HUDEP-2 (cell line): ENCODE measurements around the gene LHX2.

Experiments
- DNase-seq, 76 experiments: peaks; one replicate each; lab custom pipeline; 2025; ENCODE audit not compliant: unreplicated experiment in 76 of 76; lab: John Stamatoyannopoulos, UW

Gene LHX2

DNA sequence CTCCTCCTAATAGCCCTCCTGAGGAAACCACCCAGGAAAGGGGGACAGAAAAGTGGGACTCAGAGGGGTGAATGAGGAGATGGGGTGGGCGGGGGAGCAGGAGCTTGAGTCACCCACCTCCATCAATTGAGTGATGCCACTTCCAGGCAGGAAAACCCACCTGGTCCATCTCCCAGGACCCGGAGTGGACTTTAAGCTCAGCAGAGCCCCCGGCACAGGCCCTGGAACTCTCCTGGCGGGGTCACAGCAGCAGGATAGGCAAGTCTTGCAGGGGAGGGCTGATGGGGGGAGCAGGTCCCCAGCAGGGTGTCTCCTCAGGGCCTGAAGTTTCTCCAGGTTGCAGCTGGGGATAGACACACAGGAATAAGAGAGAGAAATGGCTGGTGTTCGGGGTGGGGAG, 40.8 kb downstream of the LHX2 start:
- DNase-seq = no peak

- peak in 41 of 76 experiments; percentile 4 to 72 (median 35) for DNase-seq
Observed at GRCh38 chr9:124054582-124055227, 43.1 kb downstream of the LHX2 start.

DNA sequence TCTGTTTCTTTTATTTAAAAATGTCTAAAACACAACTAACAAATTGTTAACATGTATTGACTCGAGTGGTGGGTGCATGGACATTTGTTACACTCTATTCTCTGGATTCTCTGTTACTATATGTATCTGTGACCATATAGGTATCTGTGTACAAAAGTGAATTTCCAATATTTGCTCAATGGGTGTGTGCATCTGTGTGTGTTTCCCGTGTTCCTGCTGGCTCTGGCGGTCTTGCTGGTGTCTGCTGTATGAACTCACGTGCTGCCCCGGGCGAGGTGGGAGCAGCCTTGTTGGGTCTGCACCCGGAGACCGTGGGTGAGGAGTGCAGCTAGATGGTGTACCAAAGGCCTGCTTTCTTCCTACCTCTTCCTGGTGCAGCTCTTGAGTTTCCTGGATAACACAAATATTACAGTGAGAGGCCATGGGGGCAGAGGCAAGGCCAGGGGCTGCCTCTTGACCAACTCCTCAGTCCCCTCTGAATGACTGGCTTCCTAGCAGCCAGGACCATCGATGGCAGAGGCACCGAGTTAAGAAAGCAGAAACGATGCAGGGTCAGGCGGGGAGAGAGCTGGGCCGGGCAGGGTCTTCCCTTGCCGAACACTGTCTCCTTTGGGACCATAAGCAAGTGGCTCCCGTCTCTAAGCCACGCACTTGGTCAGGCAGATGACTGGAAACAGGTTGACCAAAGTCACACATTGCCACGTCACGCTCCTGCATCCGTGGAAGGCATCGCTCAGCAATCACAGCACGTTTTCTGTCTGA, 49.5 kb downstream of the LHX2 start:
- no peak for DNase-seq

DNA sequence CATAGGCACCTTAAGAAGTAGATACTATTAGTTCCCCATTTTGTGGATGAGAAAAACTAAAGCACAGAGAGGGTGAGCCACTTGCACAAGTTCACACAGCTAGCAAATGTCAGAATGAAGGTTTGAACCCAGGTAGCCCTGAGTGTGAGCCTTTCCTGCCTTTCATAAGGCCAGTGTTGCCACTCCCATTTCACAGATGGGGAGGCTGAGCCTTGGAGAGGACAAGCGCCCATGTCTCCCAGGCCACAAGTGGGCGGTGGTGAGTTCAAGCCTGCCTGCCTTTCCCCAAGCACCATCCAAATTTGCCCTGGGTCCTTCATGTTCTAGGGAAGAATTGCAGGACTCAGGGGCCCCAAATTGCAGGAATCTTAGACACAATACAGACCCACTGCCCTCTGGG, 50.6 kb downstream of the LHX2 start:
- DNase-seq = peak in 6 of 76 experiments; percentile 3 to 46 (median 12)

- no peak for DNase-seq
Observed at GRCh38 chr9:124066783-124067577, 55.4 kb downstream of the LHX2 start.

DNA sequence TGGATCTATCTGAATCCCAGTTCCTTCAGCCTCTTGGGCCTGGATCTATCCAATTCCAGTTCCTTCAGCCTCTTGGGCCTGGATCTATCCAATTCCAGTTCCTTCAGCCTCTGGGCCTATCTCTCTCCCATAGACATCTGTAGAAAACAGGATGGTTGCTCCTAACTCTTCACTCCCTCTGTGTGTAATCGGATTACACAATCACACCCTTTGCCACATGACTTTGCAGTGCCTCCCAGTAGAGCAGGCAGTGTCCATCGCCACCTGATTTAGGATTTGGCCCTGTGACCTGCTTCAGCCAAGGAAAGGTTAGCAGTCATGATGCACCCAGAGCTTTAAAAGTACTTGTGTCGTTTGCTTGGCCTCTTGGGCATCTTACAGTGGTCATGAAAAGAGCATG, 56.7 kb downstream of the LHX2 start:
- no peak for DNase-seq

DNA sequence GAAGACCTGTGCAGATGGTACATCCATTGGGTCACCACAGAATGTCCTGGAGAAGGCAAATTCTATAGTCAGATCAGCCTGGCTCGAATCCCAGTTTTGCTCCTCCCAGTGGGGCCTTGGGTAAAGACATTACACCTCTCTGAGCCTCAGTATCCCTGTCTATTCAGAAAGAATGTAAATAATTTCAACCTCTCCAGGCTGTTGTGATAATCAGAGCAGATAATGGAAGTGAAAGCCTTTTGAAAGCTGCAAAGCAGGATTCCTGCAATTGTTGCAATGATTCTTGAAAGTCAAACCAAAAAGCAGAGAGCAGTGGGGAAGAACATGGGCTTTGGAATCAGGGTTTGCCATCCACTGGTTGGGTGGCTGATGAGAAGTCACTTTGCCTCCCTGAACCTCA, 63.2 kb downstream of the LHX2 start:
- no peak for DNase-seq

- no peak for DNase-seq
Observed at GRCh38 chr9:124075761-124076160, 64.2 kb downstream of the LHX2 start.

- no peak for DNase-seq
Observed at GRCh38 chr9:124077915-124078572, 66.5 kb downstream of the LHX2 start.

DNA sequence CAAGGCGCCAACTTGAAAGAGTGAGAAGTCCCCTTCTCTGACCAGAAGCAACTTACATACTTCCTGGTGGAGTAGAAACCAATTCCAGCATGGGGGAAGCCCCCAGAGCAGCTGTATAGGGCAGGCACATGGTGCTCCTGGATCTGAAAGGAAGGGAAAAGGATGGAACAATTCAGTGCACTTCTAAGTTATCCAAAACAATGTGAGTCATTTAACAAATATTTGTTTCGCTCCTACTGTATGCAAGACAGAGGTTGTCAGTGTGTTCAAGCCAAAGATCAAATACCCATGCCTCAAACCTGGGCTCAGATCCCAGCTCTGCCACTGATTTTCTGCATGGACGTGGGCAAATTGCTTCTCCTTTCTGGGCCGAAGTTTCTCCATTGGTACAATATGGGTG, 67.1 kb downstream of the LHX2 start:
- no peak for DNase-seq

DNA sequence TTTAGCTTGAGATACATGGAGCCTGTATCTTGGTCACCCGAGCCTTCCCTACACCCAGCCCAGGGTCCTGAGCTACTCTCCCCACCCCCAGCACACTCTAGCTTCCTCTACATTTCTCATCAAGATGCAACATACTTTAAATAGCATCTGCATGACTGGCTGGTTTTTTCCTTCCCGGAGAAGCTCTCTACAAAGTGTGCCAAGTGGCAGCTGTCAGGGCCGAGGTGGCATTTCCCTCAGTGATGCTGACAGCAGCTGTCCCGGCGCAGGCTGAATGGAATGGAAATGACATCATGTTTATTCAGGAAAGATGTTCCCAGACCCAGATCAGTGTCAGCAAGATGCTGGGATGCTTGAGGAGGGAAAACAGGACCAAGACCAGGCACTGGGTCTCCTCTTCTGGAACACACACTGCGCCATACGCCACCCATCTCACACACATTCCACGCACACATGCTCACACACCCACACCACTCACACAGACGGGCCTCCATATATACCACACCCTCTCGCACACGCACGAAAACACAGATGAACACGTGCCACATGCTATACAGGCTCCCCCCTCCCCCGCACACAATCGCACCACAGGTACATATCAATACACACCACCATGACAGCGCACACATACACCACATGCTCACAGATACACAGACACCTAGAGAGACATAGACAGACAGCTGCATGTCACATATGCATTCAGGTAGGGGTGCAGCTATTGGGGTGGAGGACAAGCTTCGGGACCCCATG, 67.8 kb downstream of the LHX2 start:
- DNase-seq = no peak

GRCh38 chr9:124082622-124083021, 71.1 kb downstream of the LHX2 start:
- no peak for DNase-seq
